Measurements from ENCODE around the gene TMEM252.

TMEM252 gene

DNA sequence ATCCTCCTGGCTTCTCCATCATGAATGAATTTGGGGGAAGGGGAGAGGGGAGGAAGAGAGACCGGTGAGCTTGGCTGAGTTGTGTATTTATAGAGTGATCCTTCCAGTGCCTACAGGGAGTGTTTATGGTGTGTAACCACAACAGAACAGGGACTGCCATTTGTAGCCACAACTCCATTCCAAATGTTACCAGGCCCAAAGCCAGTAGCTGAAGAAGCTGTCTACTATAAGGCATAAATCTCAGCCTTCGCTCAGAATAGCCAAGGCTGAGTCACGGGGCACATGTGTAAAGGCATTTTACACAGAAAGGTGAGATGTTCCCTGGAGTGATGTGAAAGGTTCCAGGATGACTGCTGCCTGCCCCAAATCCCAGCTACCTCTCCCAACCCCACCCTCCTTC is 2.5 kb downstream of the TMEM252 start:
- no peak for DNase-seq

DNA sequence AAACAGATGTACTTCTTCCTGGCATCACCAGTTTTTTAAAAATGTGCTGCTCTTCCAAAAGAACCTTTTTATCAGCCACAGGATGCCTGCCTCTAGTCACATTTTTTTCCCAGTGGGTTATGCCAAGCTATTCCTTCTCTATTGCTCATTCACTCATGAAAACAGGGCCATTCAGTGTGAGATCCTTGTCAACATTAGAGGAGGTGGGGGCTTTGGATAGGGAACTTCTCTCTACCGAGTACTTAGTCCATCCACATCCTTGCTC is 3.1 kb downstream of the TMEM252 start:
- DNase-seq = no peak

DNA sequence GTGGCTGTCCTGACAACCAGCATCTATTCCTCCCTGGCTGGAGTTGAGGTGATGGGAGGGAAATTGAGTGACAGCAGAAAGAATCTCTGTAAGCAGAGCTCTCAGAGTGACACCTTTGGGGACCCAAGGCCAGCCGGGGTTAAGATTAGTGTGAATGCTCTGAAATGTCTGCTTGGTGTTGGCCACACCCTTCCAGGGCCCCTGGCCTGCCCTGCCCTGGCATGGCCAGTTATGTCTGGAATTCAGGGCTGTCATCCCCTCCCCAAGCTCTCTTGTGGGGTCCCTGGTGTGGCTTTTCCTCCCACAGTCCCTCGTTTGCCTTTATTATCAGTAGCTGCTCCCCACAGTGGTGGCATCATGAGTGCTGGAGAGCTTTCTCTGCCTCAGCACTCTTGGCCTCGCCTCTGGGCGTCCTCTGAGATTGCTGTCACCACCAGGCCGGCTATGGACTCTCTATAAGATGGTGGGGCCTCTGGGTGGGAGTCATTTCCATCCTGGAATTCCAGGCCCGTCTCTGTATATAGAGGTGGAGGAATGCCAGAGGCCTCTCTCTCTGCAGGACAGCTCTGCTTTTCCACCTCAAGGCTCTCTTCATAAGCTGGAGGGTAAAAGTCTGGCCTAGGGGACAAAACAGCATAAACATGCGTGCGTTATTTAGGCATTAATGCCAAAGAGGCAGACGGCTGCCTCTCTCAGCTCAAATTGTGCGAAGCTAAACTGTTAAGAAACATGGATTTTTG is 3.6 kb downstream of the TMEM252 start:
- no peak for DNase-seq

DNA sequence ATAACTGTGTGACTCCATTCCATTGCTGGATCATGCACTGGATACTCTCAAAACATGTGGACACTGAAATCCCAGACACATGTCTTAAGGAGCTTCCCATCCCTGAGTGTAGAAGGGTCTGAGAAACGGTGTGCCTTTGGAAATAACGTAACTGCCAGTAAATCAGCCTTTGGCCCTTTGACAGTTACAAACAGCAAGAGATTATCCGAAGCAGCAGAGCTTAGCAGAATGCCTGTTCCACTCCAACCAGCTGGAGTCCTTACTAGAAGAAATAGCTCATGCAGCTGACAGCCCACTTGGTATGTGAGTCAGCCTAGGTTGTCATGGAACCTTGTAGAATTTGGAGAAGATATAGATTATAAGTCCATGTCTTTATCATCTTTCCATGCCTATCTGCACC is 7.0 kb downstream of the TMEM252 start:
- no peak for DNase-seq

DNA sequence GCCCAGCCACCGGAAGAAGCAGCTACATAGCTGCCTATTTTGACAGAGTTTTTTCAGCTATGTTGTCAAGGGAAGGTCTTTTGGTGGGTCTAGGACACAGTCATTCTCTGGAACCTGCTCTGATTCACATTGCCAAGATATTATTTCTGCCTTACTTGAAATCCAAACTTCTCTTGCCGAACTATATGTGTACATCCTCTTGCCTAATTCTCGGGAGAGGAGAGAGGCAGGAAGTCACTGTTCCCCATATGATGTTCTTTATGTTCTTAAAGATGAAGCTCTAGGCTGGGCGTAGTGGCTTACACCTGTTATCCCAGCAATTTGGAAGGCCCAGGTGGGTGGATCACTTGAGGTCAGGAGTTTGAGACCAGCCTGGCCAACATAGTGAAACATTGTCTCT is 8.6 kb downstream of the TMEM252 start:
- no peak for DNase-seq

DNA sequence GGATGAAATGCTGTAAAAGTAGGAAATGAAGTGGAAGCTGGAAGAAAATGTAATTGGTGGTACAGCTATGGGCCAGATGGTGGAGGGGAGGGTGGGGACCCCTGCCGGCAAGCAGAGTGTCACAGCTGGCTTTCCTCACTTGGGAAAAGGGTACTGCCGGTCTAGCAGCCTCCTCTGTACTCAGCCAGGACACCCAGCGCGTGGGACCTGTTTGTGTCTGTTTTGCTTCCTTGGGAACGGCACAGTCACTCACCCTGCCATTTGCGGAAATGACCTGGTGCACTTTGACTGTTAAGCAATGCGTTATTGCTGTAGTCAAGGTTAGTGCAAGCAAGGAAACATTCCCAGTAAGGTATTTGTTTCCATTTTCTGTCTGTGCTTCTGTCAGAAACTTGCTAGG is 10.1 kb downstream of the TMEM252 start:
- no peak for DNase-seq

DNA sequence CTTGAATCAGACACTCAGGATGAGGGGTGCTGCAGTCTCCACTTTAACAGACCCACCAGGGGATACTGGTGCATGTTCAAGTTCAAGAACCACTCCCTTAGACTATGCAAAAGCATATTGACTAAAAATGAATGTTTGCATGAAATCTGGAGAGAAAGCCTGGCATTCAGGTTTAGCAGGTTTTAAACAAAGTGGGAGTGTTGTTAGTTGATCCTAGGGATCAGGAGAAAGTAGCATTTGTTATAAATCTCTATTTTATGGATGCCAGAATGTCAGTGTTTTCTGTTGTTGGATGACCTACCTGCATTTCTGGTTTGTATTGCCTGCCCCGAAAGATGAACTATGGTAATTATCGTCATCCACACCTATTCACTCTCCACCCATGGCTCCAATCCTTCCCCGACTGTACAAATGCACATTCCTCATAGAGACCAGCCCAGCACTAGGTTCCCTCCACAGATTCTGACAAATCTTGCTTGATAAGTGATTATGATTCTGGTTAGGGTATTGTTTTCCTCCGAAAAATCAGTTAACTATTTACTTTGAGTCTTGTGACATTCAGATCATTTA is 17.2 kb downstream of the TMEM252 start:
- DNase-seq = no peak

DNA sequence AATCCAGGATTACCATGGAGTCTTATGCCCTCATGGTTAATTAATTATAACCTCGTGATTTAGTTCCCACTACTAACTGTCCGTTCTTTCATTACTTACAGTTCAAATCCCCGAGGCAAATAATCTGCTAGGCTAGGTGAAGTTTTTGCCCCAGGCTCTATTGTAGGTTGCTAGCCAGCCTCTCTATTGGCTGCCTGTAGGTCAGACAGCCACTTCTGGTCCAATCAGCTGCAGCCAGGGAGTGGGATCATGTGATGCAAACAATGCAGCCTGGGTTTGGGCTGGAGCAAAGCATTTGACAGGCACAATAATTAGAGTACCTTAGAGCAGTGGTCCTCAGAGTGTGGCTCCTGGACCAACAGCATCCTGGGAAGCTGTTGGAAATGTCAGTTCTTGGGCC is 17.7 kb downstream of the TMEM252 start:
- no peak for DNase-seq

DNA sequence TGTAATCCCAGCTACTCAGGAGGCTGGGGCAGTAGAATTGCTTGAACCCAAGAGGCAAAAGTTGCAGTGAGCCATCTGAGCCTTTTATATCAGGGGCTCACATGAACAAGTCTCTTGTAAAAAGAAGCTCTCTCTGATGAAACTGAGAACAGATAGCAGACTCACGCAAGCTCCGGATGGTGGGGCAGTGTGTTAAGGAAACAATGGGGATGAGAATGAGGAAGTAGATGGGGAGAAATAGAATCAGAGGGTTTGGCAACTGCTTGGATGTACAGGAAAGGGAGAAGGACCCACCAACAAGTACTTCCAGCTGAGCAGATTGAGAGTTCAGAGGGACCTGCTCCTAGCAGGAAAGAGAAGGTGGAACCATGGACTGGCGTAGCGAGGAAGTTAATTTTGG is 18.6 kb downstream of the TMEM252 start:
- no peak for DNase-seq

DNA sequence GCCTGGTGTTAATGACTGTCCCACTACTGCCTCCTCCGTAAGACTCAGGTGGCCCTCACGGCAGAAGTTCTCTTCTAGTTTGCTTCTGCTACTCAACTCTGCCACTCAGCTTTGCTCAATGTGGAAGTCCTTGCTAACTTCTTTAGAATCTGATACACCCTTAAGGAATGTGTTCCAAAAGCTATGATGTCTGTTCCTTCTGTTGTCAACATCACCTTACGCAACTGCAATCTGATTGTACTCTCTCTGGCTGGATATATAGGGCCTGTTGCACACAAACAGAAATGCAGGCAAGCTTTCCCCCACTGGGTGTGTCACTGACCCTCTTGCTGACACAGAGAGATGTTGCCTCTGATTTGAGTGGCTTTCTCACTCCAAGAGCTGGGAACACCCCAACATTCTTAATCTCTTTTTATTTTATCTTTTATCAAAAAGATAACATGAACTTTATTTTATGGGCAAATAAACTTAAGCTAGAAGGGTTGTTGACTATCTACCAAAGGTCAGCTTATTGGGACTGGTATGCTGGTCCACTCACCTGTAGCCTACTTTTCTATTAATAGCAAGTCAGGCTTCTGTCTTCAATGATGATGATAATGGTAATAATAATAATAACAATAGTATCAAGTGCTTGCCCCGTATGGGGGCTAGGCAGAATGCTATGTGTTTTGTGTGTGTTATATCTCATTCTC is 25.2 kb downstream of the TMEM252 start:
- no peak for DNase-seq

DNA sequence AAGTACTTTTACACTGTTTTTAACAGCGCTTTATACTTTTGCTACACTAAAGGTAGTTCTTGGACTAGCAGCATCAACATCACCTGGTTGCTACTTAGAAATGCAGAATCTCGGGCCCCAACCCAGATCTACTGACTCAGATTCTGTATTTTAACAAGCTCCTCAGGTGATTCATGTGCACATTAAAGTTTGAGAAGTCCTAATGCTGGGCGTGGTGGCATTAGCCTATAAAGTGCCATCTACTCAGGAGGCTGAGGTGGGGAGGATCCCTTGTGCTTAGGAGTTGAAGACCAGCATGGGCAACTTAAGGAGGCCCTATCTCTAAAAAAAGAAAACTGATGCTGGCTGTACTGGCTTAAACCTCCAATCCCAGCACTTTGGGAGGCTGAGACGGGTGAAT is 26.7 kb downstream of the TMEM252 start:
- DNase-seq = no peak

DNA sequence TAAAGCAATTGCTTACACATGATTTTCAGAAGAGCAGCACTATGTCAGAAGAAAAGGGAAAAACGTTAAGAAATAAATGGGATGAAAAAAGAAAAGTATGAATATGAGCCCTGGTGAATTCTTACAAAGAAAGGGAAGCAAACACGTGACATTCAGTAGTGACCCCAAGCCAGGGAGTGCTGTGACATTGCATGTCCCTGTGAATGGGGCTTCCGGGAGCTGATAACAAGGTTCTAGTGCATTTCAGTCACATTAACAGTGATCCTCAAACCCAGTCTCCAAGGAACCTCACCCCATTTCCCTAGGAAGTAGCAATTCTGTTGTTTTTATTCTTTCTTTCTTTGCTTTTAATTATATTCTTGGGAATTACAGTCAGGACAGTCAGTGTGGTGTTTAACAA is 27.3 kb downstream of the TMEM252 start:
- no peak for DNase-seq

DNA sequence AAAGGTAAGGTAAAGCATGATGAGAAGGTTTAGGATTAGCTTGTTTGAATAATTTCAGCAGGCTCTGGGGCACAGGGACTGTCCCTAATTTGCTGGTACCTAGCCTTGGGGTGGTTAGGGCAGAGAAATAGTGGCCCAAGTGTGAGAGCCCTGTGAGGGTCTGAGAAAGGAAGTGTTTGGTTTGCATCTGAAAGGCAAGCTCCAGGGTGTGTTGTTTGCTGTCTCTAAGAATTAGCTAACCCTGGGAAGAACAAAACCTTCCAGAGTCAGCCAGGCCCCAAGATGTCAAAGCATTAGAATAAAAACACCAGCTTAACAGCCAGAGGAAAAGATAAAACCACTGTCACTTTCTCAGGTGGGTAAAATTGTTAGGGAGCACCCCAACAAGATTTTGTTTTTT is 31.0 kb downstream of the TMEM252 start:
- DNase-seq = no peak

DNA sequence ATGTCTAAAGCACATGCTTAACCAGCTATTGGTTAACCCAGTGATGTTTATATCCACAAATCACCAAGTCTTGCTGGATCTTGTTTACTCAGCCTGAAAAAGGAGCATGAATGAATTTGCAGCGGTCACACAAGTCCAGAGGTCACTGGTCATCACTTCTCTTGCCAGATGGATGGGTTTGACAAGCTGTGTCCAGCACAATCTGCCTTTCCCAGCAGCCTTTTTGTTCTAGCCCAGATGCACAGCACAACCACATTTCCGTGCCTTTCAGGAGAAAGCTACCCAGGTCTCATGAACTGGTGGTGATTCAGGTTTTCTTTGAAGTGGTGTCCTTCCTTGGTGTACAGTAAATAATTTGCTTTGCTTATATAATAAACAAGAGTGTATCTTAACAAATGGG is 32.1 kb downstream of the TMEM252 start:
- no peak for DNase-seq

DNA sequence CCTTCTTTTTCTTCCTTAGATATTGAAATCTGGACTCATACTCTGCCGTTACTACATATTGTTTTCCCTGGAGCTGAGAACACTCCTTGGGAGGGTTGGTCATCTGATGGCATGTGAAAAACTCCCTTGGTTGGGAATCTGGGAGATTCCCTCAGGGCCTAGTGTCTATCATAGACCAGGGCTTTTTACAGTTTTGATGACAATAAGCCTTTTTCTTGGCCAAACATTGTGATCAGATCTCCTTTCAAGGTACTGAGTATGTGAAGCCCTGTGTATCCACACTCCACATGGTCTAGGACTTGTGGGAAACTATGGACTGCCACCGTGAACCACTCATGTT is 32.9 kb downstream of the TMEM252 start:
- DNase-seq = no peak

DNA sequence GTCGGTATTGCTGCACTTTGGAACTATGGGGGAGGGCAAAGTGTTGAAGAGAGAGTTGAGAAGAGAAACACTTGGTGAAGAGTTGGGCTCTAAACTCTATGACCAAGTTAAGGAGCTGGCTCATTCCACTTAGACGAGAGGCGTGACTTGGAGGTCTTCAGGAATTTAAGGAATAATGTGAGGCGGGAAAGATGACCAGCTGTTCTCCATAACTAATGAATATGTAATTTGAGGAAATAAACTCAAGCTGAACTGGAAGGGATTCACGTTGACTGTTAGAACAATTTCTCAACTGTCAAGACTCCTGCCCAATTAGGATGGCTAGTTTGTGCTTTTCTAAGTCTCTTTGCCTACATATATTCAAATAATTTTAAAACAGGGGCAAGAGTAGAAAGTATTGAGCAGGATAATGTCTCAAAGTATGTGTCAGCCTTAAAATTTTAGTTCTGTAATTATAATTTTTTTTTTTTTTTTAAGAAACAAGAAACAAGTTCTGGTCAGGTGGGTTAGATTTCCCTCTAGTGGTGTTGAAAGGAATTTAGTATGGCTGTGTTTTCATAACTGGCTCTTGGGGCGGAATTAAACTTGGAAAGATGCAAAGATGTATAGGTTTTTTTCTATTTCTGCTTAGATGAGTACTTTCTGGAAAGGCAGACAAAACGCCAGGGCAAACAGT is 33.4 kb downstream of the TMEM252 start:
- DNase-seq = no peak

DNA sequence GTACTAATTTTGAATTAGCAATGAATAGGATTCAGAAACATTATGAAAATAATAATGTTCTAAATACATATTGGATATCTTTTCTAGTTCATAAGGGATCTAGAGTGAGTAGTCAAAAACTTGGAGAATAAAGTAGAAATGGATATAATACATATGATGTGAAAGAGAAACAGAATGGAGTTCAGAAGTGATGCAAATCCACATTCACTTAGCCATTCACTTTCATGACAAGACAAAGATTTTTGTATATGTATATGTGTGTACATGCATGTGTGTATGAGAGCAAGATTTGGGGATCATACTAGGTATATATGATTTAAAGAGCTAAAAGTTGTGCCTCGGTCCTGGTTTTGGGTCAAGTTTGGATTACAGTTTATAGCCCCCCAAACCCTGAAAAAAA is 34.1 kb downstream of the TMEM252 start:
- no peak for DNase-seq

DNA sequence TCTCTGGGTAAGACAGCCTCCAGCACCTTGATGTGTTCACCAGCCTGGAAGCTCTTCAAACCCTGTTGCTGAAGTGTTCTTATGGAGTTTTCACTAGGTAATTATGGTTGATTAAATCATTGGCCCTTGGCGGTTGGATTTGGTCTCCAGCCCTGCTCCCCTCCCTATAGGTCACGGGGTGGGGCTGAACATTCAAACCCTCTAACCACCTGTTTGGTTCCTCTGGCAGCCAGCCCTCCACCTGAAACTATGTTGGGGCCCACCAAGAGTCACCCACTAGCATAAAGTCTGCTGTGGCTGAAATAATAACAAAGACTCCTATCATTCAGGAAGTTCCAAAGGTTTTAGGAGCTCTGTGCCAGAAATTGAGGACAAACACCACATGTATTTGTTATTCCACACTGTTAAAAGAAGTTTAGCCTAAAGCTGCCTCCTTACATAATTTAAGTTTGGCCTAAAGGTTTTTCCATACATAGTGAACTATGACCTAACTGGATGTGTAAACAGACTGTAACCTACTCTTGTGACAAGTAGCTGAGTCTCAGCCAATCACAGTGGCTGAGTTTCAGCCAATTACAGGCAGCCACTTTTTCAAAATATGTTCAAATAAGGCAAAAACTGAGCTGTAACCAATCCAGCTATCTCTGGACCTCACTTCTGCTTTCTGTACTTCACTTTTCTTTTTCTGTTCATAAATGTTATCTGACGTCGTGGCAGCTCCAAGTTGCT is 34.8 kb downstream of the TMEM252 start:
- no peak for DNase-seq

DNA sequence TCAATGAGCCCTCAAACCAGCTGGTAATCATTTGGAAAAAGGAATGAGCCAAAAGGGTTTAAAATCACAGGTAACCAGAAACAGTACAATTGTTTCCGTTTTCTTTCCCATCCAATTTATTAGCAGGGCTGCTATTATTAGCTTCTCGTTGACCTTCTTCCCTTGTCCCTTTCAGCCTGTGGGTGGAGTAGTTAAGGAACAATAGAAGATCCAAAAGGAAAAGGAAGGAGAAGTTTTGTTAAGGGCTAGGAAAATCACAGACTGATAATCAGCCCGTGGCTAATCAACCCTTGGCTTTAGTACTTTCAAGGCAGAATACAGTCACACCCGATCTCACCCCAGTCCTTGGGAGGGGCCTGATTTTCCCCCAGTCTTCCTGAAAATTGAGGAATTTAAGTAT is 38.4 kb downstream of the TMEM252 start:
- DNase-seq = no peak

DNA sequence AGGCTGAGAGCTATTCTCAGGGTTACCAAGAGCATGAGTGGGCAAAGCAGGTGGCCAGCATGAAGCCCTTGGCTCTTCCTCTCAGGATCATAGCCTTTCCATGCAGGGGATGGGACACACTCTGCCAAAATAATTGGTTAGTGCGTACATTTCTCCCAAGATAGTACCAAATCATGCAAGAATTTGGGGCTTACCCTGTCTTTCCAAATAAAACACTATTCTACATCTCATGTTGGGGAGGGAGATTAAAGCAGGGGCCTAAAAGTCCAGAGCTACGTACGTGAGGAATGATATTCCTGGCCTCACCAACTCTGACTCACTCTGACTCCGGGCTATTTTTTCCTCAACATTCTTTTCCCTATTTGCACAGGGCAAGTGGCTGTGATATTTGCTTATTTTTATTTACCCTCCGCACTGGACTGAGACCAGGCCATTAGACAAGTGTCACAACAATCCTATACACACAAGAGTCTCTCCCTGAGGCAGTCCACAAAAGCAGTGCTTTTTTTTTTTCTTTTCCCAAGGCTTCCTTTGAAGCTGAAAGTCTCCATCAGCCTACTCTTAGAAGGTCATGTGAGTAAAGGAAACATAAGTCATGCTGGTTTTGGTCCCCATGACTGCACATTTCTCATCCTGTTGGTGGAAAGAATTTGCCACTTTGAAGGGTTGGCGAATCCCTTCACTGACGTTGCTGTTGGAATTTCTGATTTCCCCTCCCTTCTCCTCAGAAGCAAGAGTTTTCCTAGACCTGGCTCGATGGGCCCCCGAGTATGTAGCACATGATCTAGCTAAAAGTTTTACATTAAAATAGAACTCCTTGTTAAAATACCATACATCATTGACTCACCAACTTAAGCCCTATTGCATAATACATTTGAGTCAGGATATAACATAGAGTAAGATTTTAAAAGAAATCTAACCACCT is 40.0 kb downstream of the TMEM252 start:
- DNase-seq = no peak

DNA sequence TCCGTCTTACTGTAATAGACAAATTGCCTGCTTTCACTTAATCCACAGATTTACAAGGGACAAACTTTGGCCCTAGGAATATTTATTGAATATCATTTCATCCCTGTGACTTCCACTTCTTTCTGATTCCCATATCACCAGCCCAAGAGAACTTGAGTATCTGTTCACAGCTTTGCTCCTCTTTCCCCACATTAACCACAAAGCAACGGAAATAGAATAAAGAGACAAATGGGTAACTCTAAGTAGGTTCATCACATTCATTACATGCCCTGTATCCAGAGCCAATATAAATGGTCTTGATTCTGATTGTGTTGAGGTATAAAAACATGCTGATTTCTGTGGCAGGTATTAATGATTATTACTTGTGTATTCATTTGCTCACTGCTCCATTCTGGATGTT is 41.9 kb downstream of the TMEM252 start:
- no peak for DNase-seq

DNA sequence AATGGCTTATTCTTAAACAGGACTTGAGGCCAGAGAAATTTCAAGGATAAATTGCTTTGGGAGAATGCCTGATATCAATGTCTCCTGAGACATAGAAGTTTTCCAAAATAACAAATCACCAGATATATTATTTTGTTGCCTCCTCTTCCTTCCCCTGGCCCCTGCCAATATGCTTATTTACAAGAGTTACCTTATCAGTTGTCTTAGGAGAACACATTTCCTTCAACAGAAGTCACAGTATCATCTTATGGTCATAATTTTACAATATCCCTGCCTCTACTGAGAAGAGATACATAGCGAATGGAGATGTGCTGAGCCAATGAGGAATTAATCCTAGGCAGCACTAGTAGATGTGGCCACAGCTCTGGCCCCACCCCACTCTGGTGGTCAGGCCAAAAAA is 43.1 kb downstream of the TMEM252 start:
- no peak for DNase-seq

DNA sequence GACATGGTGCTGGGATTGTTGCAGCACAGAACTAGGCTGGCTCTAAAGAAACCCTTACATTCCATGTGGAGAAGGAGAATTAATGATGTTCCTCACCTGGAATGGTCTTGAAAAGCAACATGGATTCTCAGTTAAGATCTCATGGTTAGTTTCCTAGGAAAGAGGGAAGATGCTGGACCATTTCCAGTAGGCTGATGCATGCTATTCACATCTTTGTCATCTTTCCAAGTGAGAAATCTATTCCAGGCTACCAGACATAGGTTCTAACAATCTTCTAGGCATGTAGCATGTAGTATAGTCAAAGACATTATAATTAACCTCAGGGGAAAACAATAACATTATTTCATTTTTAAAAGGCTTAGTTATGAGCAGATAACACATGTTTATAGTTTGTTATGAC is 44.3 kb downstream of the TMEM252 start:
- DNase-seq = no peak
